ENCODE data around the gene SLC27A1. TPM values are rescaled to one million over a fixed set of nuclear protein-coding genes. Genes with fewer than 3 reads are reported as not detected.

The SLC27A1 gene
- total and polyA plus RNA-seq, 11 donors = 22.1 to 70.3 (median 47.6) TPM

DNA sequence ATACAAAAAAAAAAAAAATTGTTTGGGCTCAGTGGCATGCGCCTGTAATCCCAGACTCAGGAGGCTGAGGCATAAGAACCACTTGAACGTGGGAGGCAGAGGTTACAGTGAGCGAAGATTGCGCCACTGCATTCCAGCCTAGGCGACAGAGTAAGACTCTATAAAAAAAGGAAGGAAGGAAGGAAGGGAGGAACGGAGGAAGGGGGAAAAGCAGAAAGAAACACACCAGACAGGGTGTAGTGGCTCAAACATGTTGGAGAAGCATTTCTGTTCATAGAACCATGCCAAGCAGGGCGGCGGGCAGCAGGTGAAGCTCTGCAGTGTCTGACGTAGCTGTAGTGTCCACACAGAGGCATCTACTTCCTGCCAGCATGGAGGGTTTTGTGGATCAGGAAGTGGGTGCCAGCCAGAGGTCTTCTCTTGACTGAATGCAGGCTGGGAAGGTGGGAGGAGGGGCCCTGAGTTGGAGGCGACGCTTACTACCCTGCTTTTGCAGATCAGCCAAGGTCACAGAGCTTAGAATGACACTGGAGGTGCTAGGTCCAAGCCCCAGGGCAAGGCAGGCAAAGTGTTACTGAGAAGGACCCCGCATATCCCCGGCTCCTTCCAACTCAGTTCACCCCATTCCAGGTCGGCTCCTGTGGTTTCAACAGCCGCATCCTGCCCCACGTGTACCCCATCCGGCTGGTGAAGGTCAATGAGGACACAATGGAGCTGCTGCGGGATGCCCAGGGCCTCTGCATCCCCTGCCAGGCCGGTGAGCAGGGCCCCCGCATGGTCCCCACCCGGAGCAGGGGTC is 29.5 kb downstream of the SLC27A1 start:
- TF ChIP-seq POLR2A (IDR thresholded peaks at IDR 0.05) = no peak
- TF ChIP-seq, protein P1, sequence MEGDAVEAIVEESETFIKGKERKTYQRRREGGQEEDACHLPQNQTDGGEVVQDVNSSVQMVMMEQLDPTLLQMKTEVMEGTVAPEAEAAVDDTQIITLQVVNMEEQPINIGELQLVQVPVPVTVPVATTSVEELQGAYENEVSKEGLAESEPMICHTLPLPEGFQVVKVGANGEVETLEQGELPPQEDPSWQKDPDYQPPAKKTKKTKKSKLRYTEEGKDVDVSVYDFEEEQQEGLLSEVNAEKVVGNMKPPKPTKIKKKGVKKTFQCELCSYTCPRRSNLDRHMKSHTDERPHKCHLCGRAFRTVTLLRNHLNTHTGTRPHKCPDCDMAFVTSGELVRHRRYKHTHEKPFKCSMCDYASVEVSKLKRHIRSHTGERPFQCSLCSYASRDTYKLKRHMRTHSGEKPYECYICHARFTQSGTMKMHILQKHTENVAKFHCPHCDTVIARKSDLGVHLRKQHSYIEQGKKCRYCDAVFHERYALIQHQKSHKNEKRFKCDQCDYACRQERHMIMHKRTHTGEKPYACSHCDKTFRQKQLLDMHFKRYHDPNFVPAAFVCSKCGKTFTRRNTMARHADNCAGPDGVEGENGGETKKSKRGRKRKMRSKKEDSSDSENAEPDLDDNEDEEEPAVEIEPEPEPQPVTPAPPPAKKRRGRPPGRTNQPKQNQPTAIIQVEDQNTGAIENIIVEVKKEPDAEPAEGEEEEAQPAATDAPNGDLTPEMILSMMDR (IDR thresholded peaks at IDR 0.05) = no peak
- peak overlapping the region in 9 of 12 donors; percentile 19 to 73 (median 43) for H3K27ac ChIP-seq
- ATAC-seq (peak in 3 of 4 donors; percentile 11 to 38 (median 20)), DNase-seq (peak in 1 of 5 donors; percentile 48)
- H3K4me3 ChIP-seq = no peak overlapping the region
- 31 to 45% (median 44%) methylated on average over 17 to 21 of the region's 21 CpGs for WGBS, 4 donors
- no peaks in the 10 kb centered on the region for H3K27me3 ChIP-seq
- no peaks in the 10 kb centered on the region for H3K9me3 ChIP-seq
- H3K36me3 ChIP-seq = peaks cover 0 to 65% (median 41%) of the 10 kb centered on the region in 9 donors
- peaks cover 0 to 34% (median 15%) of the 10 kb centered on the region in 12 donors for H3K4me1 ChIP-seq
- intact Hi-C loops (cut with DNase I) = no loop called here

DNA sequence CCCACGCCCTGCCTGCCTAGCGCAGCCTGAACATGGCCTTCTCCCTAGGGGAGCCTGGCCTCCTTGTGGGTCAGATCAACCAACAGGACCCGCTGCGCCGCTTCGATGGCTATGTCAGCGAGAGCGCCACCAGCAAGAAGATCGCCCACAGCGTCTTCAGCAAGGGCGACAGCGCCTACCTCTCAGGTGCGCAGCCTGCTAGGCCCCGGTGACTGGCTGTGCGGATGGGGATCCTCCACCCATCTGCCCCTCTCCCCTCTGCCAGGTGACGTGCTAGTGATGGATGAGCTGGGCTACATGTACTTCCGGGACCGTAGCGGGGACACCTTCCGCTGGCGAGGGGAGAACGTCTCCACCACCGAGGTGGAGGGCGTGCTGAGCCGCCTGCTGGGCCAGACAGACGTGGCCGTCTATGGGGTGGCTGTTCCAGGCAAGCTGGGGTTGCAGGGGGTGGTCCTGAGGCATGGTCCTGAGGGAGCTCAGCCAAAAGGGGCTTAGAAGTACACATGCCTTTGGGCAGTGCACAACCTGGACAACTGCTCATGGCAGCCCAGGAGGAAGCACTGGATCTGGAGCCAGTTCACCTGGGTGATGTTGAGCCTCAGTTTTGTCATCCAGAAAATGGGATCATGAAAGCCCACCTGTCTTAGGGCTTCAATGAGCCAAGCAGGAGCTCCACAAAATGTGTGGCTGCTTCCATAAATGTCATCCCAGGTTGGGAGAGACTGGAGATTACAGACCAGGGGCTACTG is 30.3 kb downstream of the SLC27A1 start:
- Histone ChIP-seq H3K4me3 (no peak overlapping the region), H3K27me3 (no peaks in the 10 kb centered on the region), H3K4me1 (peaks cover 0 to 34% (median 18%) of the 10 kb centered on the region in 12 donors), H3K27ac (peak overlapping the region in 9 of 12 donors; percentile 19 to 73 (median 43)), H3K36me3 (peaks cover 0 to 73% (median 48%) of the 10 kb centered on the region in 9 donors), H3K9me3 (no peaks in the 10 kb centered on the region)
- TF ChIP-seq, protein P1 (IDR thresholded peaks at IDR 0.05) = no peak
- no peak for TF ChIP-seq POLR2A (IDR thresholded peaks at IDR 0.05)
- ATAC-seq = peak in 1 of 4 donors; percentile 2
- DNase-seq = no peak
- intact Hi-C loops (cut with DNase I) = no loop called here
- WGBS, 4 donors = 93 to 95% (median 94%) methylated on average over 15 to 27 of the region's 27 CpGs

DNA sequence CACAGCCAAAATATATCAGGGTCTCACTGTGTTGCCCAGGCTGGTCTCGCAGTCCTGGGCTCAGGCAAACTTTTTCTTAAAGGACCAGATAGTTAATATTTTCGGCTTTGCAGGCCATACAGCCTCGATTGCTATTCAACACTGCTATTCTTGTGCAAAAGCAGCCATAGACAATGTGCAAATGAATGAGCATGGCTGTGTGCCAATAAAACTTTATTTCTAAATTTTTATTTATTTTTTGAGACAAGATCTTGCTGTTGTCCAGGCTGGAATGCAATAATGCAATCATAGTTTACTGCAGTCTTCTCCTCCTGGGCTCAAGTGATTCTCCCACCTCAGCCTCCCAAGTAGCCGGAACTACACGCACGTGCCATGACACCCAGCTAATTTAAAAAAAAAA is 32.9 kb downstream of the SLC27A1 start:
- ATAC-seq (no peak), DNase-seq (no peak)
- no peak for TF ChIP-seq POLR2A (IDR thresholded peaks at IDR 0.05)
- TF ChIP-seq, protein P1 (IDR thresholded peaks at IDR 0.05) = no peak
- Histone ChIP-seq H3K27me3 (no peaks in the 10 kb centered on the region), H3K36me3 (peaks cover 0 to 69% (median 38%) of the 10 kb centered on the region in 9 donors), H3K9me3 (no peaks in the 10 kb centered on the region), H3K4me3 (no peak overlapping the region), H3K27ac (no peak overlapping the region), H3K4me1 (peaks cover 0 to 26% (median 14%) of the 10 kb centered on the region in 12 donors)
- whole genome bisulfite sequencing, 4 donors = 91 to 96% (median 93%) methylated on average over 6 of the region's 6 CpGs
- intact Hi-C loops (cut with DNase I) = no loop called here

DNA sequence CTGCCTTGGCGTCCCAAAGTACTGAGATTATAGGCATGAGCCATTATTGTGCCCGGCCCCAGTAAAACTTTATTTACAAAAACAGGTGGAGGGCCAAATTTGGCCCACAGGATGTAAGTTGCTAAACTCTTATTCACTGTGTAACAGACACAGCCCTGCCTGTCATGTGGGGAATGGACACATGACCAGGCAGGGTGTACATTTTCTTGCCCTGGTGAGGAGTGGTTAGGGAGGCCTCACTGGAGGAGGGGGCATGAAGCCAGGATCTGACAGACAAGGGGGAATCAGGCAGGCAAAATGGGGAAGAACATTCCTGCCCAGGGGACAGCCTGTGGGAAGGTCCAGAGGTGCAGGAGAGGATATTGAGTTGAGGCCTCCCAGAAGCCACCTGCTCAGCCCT is 33.7 kb downstream of the SLC27A1 start:
- peaks cover 0 to 24% (median 13%) of the 10 kb centered on the region in 12 donors for H3K4me1 ChIP-seq
- H3K36me3 ChIP-seq = peaks cover 0 to 61% (median 37%) of the 10 kb centered on the region in 9 donors
- H3K27ac ChIP-seq = no peak overlapping the region
- no peaks in the 10 kb centered on the region for H3K9me3 ChIP-seq
- H3K4me3 ChIP-seq = no peak overlapping the region
- TF ChIP-seq, protein P1 (IDR thresholded peaks at IDR 0.05) = no peak
- TF ChIP-seq POLR2A (IDR thresholded peaks at IDR 0.05) = no peak
- H3K27me3 ChIP-seq = no peaks in the 10 kb centered on the region
- intact Hi-C loops (cut with DNase I) = no loop called here
- DNase-seq = no peak
- 94 to 98% (median 98%) methylated on average over 2 of the region's 2 CpGs for WGBS, 4 donors
- ATAC-seq = no peak
